ENCODE data around the gene PRKCQ. TPM values are rescaled to one million over a fixed set of nuclear protein-coding genes. Genes with fewer than 3 reads are reported as not detected.

The PRKCQ gene
- total RNA-seq, 3 donors from 2014 or later, result 1.5 to 2.2 (median 1.6) TPM

DNA sequence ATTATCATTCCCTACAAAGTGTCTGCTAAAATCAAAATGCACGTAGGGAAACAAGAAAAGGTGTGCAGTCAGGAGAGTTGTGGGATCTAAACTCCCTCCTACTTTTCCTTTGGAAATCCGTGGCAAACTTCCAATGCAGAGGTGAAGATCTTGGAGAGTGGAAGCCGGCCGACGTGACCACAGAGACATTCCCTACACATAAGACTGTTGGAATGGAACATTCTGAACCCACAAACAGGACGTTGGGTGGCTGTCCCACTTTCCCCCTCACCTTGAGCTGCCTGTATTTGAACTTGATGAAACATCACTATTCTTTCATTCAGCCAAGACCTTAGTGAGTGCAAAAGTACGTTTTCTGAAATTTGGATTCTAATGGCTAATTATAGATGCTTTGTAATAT lies 65.9 kb downstream of the PRKCQ start:
- ATAC-seq (no peak), DNase-seq (no peak)
- no peaks in the 10 kb centered on the region for H3K9me3 ChIP-seq
- H3K4me1 ChIP-seq (ENCODE audit: low read depth), result no peaks in the 10 kb centered on the region
- intact Hi-C loops (cut with DNase I, micrococcal nuclease), result no loop called here
- no peaks in the 10 kb centered on the region for H3K36me3 ChIP-seq (ENCODE audit: low read depth)
- TF ChIP-seq, protein P1, sequence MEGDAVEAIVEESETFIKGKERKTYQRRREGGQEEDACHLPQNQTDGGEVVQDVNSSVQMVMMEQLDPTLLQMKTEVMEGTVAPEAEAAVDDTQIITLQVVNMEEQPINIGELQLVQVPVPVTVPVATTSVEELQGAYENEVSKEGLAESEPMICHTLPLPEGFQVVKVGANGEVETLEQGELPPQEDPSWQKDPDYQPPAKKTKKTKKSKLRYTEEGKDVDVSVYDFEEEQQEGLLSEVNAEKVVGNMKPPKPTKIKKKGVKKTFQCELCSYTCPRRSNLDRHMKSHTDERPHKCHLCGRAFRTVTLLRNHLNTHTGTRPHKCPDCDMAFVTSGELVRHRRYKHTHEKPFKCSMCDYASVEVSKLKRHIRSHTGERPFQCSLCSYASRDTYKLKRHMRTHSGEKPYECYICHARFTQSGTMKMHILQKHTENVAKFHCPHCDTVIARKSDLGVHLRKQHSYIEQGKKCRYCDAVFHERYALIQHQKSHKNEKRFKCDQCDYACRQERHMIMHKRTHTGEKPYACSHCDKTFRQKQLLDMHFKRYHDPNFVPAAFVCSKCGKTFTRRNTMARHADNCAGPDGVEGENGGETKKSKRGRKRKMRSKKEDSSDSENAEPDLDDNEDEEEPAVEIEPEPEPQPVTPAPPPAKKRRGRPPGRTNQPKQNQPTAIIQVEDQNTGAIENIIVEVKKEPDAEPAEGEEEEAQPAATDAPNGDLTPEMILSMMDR (IDR thresholded peaks at IDR 0.05), result no peak
- H3K4me3 ChIP-seq, result no peak overlapping the region

DNA sequence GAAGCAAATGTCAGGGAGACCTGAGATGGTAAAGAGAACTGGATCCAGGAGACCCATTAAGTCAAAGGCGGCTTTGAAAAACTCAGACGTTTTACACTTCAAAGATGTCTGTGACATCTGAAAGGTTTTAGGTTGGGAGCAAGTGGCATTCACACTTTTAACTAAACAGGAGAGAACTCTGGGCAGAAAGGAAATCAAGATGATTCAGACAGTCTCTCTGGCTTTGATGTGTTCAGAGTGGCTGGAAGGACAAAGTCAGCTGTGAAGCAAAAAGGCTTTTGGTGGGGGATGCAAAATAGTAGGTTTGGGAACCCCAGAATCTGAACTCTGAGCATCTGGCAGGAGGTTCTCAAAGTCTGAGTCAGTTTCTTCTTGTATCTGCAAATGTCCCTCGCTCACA lies 66.6 kb downstream of the PRKCQ start:
- DNase-seq (no peak), ATAC-seq (no peak)
- no peaks in the 10 kb centered on the region for H3K9me3 ChIP-seq
- TF ChIP-seq, protein P1 (IDR thresholded peaks at IDR 0.05), result no peak
- H3K4me3 ChIP-seq, result no peak overlapping the region
- H3K4me1 ChIP-seq (ENCODE audit: low read depth), result no peaks in the 10 kb centered on the region
- no peaks in the 10 kb centered on the region for H3K36me3 ChIP-seq (ENCODE audit: low read depth)
- intact Hi-C loops (cut with DNase I, micrococcal nuclease), result no loop called here

DNA sequence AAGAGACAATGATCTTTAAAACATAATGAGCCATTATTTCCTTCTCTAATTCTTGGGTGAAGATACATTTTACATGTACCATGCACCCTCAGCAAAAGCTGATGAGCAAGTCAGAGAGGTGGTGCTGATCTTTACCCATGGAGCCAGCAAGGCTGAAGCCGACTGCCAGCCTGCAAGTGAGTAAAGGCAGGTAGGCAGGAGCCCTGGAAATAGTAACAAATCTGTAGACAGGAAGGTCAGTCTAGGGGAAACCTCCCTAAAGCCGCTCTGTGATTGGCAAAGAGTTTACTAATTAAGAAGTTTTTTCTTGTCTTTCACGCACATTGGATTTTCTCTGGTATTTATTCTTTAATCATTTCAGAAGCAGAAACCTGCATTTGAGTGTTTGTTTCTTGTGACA lies 67.9 kb downstream of the PRKCQ start:
- H3K4me3 ChIP-seq, result no peak overlapping the region
- ATAC-seq (no peak), DNase-seq (no peak)
- H3K36me3 ChIP-seq (ENCODE audit: low read depth), result no peaks in the 10 kb centered on the region
- TF ChIP-seq, protein P1 (IDR thresholded peaks at IDR 0.05), result no peak
- no peaks in the 10 kb centered on the region for H3K9me3 ChIP-seq
- intact Hi-C loops (cut with DNase I, micrococcal nuclease), result no loop called here
- H3K4me1 ChIP-seq (ENCODE audit: low read depth), result no peaks in the 10 kb centered on the region

DNA sequence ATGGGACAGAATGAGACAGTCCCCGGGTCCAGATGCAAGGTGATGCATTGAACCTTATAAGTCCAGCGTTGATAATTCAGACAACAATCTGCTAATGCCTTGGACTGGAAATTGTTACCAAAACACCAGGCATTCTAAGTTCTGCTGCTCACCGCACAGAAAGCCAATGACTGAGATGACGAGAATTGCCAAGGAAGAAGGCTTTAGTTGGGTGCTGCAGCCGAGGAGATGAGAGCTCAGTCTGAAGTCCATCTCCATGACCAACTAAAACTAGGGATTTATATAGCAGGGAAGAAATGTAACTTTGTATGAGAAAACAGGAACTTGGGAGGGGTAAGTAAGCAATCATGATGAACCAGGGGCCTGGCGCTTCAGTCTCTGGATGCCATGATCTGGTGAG lies 68.7 kb downstream of the PRKCQ start:
- Histone ChIP-seq H3K36me3 (ENCODE audit: low read depth) (no peaks in the 10 kb centered on the region), H3K4me3 (no peak overlapping the region), H3K9me3 (no peaks in the 10 kb centered on the region), H3K4me1 (ENCODE audit: low read depth) (no peaks in the 10 kb centered on the region)
- ATAC-seq (no peak), DNase-seq (no peak)
- intact Hi-C loops (cut with DNase I, micrococcal nuclease), result no loop called here
- TF ChIP-seq, protein P1 (IDR thresholded peaks at IDR 0.05), result no peak

DNA sequence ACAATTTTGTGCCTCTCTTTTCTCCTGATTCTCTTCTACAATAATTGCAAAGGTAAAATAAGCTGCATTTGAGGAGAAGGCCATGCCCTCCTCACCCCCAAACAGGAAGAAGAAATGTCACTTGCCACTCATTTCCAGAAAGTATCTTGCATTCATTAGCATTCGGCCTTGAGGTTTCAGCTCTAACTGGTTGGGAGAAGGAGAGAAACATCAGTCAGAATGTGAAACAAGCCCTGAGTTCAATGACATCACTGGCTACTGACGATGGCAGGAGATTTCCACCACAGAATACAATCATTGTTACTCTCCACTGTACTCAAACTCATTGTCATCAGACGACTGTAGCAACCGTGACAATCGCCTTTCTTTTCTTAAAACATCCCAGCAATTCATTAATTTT lies 72.8 kb downstream of the PRKCQ start:
- no peaks in the 10 kb centered on the region for H3K36me3 ChIP-seq (ENCODE audit: low read depth)
- intact Hi-C loops (cut with DNase I, micrococcal nuclease), result no loop called here
- ATAC-seq (no peak), DNase-seq (no peak)
- no peaks in the 10 kb centered on the region for H3K4me1 ChIP-seq (ENCODE audit: low read depth)
- no peak overlapping the region for H3K4me3 ChIP-seq
- no peaks in the 10 kb centered on the region for H3K9me3 ChIP-seq
- TF ChIP-seq, protein P1 (IDR thresholded peaks at IDR 0.05), result no peak

DNA sequence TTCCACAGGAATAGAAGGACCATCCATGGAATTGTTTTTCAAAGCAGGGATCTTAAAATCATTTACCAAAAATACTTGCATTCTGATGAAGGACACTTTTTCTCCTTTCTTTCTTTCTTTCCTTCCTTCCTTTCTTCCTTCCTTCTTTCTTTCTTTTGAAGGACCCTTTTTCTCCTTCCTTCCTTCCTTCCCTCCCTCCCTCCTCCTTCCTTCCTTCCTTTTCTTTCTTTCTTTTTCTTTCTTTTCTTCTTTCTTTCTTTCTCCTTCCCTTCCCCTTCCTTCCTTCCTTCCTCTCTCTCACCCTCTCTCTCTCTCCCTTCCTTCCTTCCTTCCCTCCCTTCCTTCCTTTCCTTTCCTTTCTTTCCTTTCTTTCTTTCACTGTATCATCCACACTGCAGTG lies 74.8 kb downstream of the PRKCQ start:
- DNase-seq (no peak), ATAC-seq (no peak)
- Histone ChIP-seq H3K4me1 (ENCODE audit: low read depth) (no peaks in the 10 kb centered on the region), H3K36me3 (ENCODE audit: low read depth) (no peaks in the 10 kb centered on the region), H3K9me3 (no peaks in the 10 kb centered on the region), H3K4me3 (no peak overlapping the region)
- TF ChIP-seq, protein P1 (IDR thresholded peaks at IDR 0.05), result no peak
- intact Hi-C loops (cut with DNase I, micrococcal nuclease), result no loop called here
